Body of pancreas (tissue), 4 donors: ENCODE results near the gene PRSS53.

Experiments
- CTCF ChIP-seq, 7 experiments: fragments of 450-650 bp in 4 of 7; fragments of 200-600 bp in 3 of 7; sonication (generic) in 3 of 7; IDR thresholded peaks; one replicate each; pipeline ENCODE4 v1.5.1; 2016 to 2019; ENCODE audit warnings: antibody characterized with exemption in 7 of 7
- POLR2A ChIP-seq, 3 donors: fragments of 450-650 bp; IDR thresholded peaks; one replicate each; pipeline ENCODE4 v1.6.1; 2016; ENCODE audit warnings: antibody characterized with exemption in 3 of 3, mild to moderate bottlenecking in 2 of 3

GRCh38 chr16:31125844-31126243 lies 37.1 kb upstream of the PRSS53 start:
- TF ChIP-seq CTCF (IDR thresholded peaks at IDR 0.05) (no peak), POLR2A (IDR thresholded peaks at IDR 0.05) (no peak)
